Uterus (tissue), 2 donors: ENCODE measurements around the gene CEP120.

ENCODE experiments used
- POLR2A ChIP-seq, 2 donors: fragments of 450-650 bp; IDR thresholded peaks; one replicate each; pipeline ENCODE4 v1.6.1; 2016; ENCODE audit warnings: antibody characterized with exemption in 2 of 2, mild to moderate bottlenecking in 1 of 2, moderate library complexity in 1 of 2
- TF ChIP-seq, protein P1 (sequence below), 4 experiments: fragments of 200-600 bp in 2 of 4; fragments of 450-650 bp in 2 of 4; sonication (generic) in 2 of 4; IDR thresholded peaks; one replicate each; pipeline ENCODE4 v1.5.1; 2016 to 2019; ENCODE audit warnings: antibody characterized with exemption in 4 of 4, mild to moderate bottlenecking in 2 of 4, moderate library complexity in 1 of 4

DNA sequence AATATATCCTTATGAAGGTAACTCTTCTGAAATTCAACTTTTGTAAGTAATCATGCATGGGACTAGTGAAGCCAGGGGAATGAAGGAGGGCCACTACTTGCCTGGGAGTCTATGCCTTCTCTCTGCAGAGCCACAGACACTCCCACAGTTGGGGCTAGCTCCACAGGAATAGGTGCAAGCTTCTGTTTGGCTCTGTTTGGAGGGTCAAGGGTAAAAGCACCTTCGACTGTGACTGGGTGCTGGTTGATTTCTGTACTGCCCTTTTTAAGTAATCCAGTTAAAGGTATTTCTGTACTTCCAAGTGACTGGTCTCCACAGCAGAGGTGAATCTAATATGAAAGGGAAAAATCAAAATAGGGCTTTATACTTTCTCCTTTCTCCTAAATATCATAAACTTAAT, 32.2 kb downstream of the CEP120 start:
- TF ChIP-seq, protein P1, sequence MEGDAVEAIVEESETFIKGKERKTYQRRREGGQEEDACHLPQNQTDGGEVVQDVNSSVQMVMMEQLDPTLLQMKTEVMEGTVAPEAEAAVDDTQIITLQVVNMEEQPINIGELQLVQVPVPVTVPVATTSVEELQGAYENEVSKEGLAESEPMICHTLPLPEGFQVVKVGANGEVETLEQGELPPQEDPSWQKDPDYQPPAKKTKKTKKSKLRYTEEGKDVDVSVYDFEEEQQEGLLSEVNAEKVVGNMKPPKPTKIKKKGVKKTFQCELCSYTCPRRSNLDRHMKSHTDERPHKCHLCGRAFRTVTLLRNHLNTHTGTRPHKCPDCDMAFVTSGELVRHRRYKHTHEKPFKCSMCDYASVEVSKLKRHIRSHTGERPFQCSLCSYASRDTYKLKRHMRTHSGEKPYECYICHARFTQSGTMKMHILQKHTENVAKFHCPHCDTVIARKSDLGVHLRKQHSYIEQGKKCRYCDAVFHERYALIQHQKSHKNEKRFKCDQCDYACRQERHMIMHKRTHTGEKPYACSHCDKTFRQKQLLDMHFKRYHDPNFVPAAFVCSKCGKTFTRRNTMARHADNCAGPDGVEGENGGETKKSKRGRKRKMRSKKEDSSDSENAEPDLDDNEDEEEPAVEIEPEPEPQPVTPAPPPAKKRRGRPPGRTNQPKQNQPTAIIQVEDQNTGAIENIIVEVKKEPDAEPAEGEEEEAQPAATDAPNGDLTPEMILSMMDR (IDR thresholded peaks at IDR 0.05): no peak
- TF ChIP-seq POLR2A (IDR thresholded peaks at IDR 0.05): no peak
